HEK293 (cell line): ENCODE data around the gene XPNPEP1.

Experiments used
- GLIS1 ChIP-seq: fragments of 450-650 bp; formaldehyde crosslinking; IDR thresholded peaks from 2 replicates; pipeline ENCODE4 v1.5.1; 2016; ENCODE audit warnings: missing biosample characterization, missing genetic modification characterization
- KLF16 ChIP-seq: fragments of 450-650 bp; formaldehyde crosslinking; IDR thresholded peaks from 2 replicates; pipeline ENCODE4 v1.5.1; 2017; ENCODE audit warnings: missing biosample characterization, missing genetic modification characterization
- RBAK ChIP-seq: fragments of 450-650 bp; formaldehyde crosslinking; IDR thresholded peaks from 2 replicates; pipeline ENCODE4 v1.5.1; 2016; ENCODE audit warnings: missing biosample characterization, missing genetic modification characterization
- SP2 ChIP-seq: fragments of 450-650 bp; formaldehyde crosslinking; IDR thresholded peaks from 2 replicates; pipeline ENCODE4 v1.5.1; 2016; ENCODE audit warnings: missing biosample characterization, missing genetic modification characterization
- TRIM28 ChIP-seq: IDR thresholded peaks from 2 replicates; pipeline ENCODE4 v1.6.1; 2011; ENCODE audit warnings: low read length, control low read depth, borderline replicate concordance
- ZBTB11 ChIP-seq: fragments of 450-650 bp; formaldehyde crosslinking; conservative IDR thresholded peaks from 2 replicates; pipeline ENCODE4 v1.5.1; 2016; ENCODE audit warnings: low read depth, missing biosample characterization, missing genetic modification characterization
- ZBTB20 ChIP-seq: fragments of 450-650 bp; formaldehyde crosslinking; IDR thresholded peaks from 2 replicates; pipeline ENCODE4 v1.5.1; 2016; ENCODE audit warnings: missing biosample characterization, missing genetic modification characterization
- ZBTB21 ChIP-seq: fragments of 450-650 bp; formaldehyde crosslinking; IDR thresholded peaks from 2 replicates; pipeline ENCODE4 v1.5.1; 2017; ENCODE audit warnings: missing biosample characterization, missing genetic modification characterization
- ZBTB48 ChIP-seq: fragments of 450-650 bp; formaldehyde crosslinking; IDR thresholded peaks from 2 replicates; pipeline ENCODE4 v1.5.1; 2016; ENCODE audit warnings: missing biosample characterization, missing genetic modification characterization
- ZNF16 ChIP-seq: fragments of 450-650 bp; formaldehyde crosslinking; IDR thresholded peaks from 2 replicates; pipeline ENCODE4 v1.5.1; 2016; ENCODE audit warnings: low read depth, missing biosample characterization, missing genetic modification characterization
- ZNF391 ChIP-seq: fragments of 450-650 bp; formaldehyde crosslinking; IDR thresholded peaks from 2 replicates; pipeline ENCODE4 v1.5.1; 2016; ENCODE audit warnings: low read depth, missing biosample characterization, missing genetic modification characterization, borderline replicate concordance
- ZNF394 ChIP-seq: fragments of 450-650 bp; formaldehyde crosslinking; IDR thresholded peaks from 2 replicates; pipeline ENCODE4 v1.5.1; 2016; ENCODE audit warnings: missing biosample characterization, missing genetic modification characterization, mild to moderate bottlenecking, moderate library complexity, borderline replicate concordance
- ZNF433 ChIP-seq: fragments of 450-650 bp; formaldehyde crosslinking; IDR thresholded peaks from 2 replicates; pipeline ENCODE4 v1.5.1; 2016; ENCODE audit warnings: missing biosample characterization, missing genetic modification characterization, low read depth
- ZNF48 ChIP-seq: fragments of 450-650 bp; formaldehyde crosslinking; IDR thresholded peaks from 2 replicates; pipeline ENCODE4 v1.5.1; 2016; ENCODE audit warnings: missing biosample characterization, missing genetic modification characterization
- ZNF600 ChIP-seq: fragments of 450-650 bp; formaldehyde crosslinking; IDR thresholded peaks from 2 replicates; pipeline ENCODE4 v1.5.1; 2016; ENCODE audit warnings: missing biosample characterization, missing genetic modification characterization
- ZNF610 ChIP-seq: fragments of 450-650 bp; formaldehyde crosslinking; IDR thresholded peaks from 2 replicates; pipeline ENCODE4 v1.5.1; 2016; ENCODE audit warnings: missing biosample characterization, missing genetic modification characterization, borderline replicate concordance
- ZNF654 ChIP-seq: fragments of 450-650 bp; formaldehyde crosslinking; IDR thresholded peaks from 2 replicates; pipeline ENCODE4 v1.5.1; 2016; ENCODE audit warnings: low read depth, missing biosample characterization, missing genetic modification characterization
- ZNF707 ChIP-seq: fragments of 450-650 bp; formaldehyde crosslinking; IDR thresholded peaks from 2 replicates; pipeline ENCODE4 v1.5.1; 2016; ENCODE audit warnings: missing biosample characterization, missing genetic modification characterization
- ZNF785 ChIP-seq: fragments of 450-650 bp; formaldehyde crosslinking; IDR thresholded peaks from 2 replicates; pipeline ENCODE4 v1.5.1; 2016; ENCODE audit warnings: missing biosample characterization, missing genetic modification characterization
- ZNF837 ChIP-seq: fragments of 450-650 bp; formaldehyde crosslinking; IDR thresholded peaks from 2 replicates; pipeline ENCODE4 v1.5.1; 2016; ENCODE audit warnings: missing biosample characterization, missing genetic modification characterization
- ZSCAN5A ChIP-seq: fragments of 450-650 bp; formaldehyde crosslinking; IDR thresholded peaks from 2 replicates; pipeline ENCODE4 v1.5.1; 2016; ENCODE audit warnings: missing biosample characterization, missing genetic modification characterization
- TF ChIP-seq, protein P1 (sequence below): fragments of 450-650 bp; formaldehyde crosslinking; IDR thresholded peaks from 2 replicates; pipeline ENCODE4 v1.5.1; 2016; ENCODE audit warnings: missing biosample characterization, missing genetic modification characterization

The XPNPEP1 gene

DNA sequence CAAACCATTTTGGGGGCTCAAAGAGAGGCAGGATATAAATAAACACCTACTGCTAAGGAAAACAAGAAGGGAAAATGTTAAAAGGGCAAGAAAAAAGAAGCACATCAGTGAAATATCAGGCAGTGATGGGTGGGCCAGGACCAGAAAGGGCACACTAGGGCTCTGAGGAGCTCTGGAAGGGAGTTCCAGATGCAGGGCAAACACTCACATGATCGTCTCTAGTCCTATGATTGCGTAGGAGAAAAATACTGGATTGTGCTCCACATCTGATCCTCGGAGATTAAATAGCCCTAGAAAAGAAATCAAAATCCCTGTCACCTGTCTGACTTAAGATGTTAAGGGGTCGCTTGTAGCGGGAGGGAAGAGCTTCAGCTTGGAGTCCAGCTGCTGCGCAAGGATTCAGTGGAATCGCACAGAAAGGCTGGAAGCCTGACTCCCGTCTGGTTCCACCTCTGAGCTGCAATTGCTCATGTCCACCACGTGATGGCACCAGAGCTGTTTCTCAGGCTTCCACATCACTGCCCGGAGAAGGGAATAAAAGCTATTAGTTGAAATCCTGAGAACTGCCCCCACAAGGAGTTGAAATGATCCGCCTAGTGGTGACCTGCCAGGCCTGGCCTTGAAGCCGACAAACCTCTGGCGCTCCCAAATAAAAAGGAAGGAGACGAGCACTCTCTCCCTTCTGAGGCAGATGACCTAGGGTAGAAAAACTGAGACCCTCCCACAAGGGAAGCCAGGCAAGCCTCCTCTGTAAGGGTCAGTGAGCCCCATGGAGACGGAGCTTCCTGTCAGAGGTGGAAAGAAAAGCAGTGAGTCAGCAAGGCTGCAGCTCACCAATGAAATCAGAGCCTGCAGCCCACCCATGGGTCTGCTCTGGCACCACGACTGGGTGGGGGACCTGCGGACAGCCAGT is 39.2 kb downstream of the XPNPEP1 start (continued):
- TF ChIP-seq ZBTB20 (tag by site-specific recombination): no peak
- TF ChIP-seq TRIM28: peak; percentile 46; the same call in 1 of the 2 replicates
- TF ChIP-seq ZBTB21 (tag by site-specific recombination): no peak
- no peak for TF ChIP-seq ZBTB48 (tag by site-specific recombination)
- TF ChIP-seq ZNF837 (tag by site-specific recombination): no peak
- 0 out of 2 replicates have a peak, but pooled peaks have one; percentile 12 for TF ChIP-seq ZNF600 (tag by site-specific recombination)
- TF ChIP-seq ZNF394 (tag by site-specific recombination): no peak
- peak; percentile 99 for TF ChIP-seq ZNF654
- TF ChIP-seq ZBTB11 (tag by site-specific recombination): no peak
- no peak for TF ChIP-seq KLF16 (tag by site-specific recombination)
- TF ChIP-seq ZNF48 (tag by site-specific recombination): no peak
- no peak; the same call in 1 of the 2 replicates for TF ChIP-seq SP2 (tag by site-specific recombination)
- no peak for TF ChIP-seq ZNF785
- no peak for TF ChIP-seq ZNF16
- TF ChIP-seq, protein P1, sequence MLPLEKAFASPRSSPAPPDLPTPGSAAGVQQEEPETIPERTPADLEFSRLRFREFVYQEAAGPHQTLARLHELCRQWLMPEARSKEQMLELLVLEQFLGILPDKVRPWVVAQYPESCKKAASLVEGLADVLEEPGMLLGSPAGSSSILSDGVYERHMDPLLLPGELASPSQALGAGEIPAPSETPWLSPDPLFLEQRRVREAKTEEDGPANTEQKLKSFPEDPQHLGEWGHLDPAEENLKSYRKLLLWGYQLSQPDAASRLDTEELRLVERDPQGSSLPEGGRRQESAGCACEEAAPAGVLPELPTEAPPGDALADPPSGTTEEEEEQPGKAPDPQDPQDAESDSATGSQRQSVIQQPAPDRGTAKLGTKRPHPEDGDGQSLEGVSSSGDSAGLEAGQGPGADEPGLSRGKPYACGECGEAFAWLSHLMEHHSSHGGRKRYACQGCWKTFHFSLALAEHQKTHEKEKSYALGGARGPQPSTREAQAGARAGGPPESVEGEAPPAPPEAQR: no peak
- peak; percentile 76 for TF ChIP-seq GLIS1 (tag by site-specific recombination)
- no peak for TF ChIP-seq ZNF610
- TF ChIP-seq ZNF391 (tag by site-specific recombination): no peak
- no peak for TF ChIP-seq ZSCAN5A
- no peak for TF ChIP-seq ZNF707 (tag by site-specific recombination)
- TF ChIP-seq ZNF433: no peak
- TF ChIP-seq RBAK: no peak
- TF ChIP-seq, all 188 proteins: peak for 24
